ENCODE results near the gene GPR42. TPM values are rescaled to one million over a fixed set of nuclear protein-coding genes. Genes with fewer than 3 reads are reported as not detected.
"Not testable (repeated sequence)": the region's sequence is repeated elsewhere in the genome, so short reads cannot be mapped to it uniquely, and the experiment has no call there.

The GPR42 gene
- total RNA-seq, 2 experiments from 2014 or later, result 0.16 TPM; not detected in 1

DNA sequence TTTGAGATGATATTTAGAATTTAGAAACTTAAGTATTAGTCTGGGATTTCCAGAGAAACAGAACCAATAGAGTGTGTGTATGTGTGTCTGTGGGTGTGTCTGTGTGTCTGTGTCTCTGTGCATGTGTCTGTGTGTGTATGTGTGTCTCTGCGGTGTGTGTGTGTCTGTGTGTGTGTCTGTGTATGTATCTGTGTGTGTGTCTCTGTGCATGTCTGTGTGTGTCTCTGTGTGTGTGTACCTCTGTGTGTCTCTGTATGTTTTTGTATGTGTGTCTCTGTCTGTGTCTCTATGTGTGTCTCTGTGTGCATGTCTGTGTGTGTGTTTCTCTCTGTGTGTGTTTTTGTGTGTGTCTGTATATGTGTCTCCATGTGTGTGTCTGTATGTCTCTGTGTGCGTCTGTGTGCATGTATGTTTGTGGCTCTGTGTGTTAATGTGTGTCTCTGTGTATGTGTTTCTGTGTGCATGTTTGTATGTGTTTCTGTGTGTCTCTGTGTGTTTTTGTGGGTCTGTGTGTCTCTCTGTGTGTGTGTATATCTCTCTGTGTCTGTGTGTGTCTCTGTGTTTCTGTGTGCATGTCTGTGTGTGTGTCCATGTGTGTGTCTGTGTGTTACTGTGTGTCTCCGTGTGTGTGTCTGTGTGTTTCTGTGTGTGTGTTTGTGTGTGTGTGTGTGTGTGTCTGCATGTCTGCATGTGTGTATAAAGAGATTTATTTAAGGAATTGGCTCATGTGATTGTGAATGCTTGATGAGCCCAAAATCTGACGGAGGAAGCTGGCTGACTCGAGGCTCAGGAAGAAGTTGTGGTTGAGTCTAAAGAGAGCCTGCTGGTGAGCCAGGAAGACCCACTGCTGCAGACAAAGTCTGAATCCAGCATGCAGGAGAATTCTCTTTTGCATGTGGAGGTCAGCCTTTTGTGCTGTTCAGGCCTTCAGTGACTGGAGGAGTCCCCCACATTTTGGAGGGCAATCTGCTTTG lies 22.2 kb downstream of the GPR42 start:
- Mint-ChIP-seq H3K9me3 (no peaks in the 10 kb centered on the region), H3K27me3 (no peaks in the 10 kb centered on the region), H3K4me1 (no peaks in the 10 kb centered on the region), H3K36me3 (no peaks in the 10 kb centered on the region), H3K4me3 (no peak overlapping the region), H3K27ac (no peak overlapping the region)
- DNase-seq, result no peak

DNA sequence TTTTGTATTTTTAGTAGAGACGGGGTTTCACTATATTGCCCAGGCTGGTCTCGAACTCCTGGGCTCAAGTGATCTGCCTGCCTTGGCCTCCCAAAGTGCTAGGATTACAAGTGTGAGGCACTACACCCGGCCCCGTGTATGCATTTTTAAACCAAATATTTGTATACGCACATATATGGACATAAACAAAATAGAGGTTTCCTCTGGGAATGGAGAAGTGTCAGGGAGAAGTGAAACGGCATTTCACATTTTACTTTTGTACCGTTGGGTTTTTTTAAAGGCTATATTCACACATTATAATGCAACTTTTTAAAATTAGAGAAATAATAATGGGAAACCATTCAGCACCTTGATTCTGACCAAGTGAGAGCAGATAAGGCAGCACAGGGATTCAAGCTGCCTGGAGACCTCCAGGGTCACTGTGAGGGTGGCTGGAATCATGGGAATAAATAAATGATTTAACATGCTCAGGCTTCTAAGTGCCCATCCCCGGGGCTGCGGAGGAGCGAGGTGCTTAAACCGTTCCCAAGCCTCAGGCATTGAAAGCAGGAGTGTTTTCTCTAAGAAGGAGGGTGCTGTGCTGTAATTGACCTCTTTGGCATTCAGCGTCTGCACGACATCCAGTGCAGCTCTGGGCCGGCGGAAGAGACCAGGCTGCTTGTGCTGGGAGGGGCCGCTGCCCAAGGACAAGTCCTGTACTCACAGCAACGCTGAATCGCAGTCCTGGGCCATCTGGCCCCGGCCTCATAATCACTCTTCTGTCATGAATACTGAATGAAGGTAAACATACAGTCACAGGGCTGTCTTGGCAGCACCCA lies 24.7 kb downstream of the GPR42 start:
- Mint-ChIP-seq H3K27me3 (no peaks in the 10 kb centered on the region), H3K4me3 (no peak overlapping the region), H3K4me1 (no peaks in the 10 kb centered on the region), H3K36me3 (no peaks in the 10 kb centered on the region), H3K9me3 (no peaks in the 10 kb centered on the region), H3K27ac (no peak overlapping the region)
- no peak for DNase-seq

DNA sequence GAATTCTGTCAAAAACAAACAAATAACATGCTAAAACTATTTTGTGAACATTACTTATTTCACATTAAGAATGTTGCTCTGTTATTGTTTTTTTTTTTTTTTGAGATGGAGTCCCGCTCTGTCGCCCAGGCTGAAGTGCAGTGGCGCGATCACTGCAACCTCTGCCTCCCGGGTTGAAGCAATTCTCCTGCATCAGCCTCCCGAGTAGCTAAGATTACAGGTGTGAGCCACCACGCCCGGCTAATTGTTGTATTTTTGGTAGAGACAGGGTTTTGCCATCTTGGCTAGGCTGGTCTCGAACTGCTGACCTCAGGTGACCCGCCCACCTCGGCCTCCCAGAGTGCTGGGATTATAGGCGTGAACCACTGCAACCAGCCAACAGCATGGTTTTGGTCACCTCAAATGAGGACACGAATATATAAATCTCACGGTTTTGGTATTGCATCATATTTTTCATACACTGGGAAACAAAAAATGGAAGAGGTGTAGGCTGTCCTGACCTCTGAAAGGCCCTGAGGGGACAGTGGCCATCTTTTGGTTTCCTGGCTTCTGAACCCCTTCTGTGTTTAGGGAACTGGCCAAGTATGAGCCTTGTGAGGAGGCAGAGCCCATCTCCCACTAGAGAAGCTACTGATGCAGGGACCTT lies 25.5 kb downstream of the GPR42 start:
- Mint-ChIP-seq H3K27ac (no peak overlapping the region), H3K4me3 (no peak overlapping the region), H3K36me3 (no peaks in the 10 kb centered on the region), H3K9me3 (no peaks in the 10 kb centered on the region), H3K27me3 (no peaks in the 10 kb centered on the region), H3K4me1 (no peaks in the 10 kb centered on the region)
- DNase-seq, result no peak

DNA sequence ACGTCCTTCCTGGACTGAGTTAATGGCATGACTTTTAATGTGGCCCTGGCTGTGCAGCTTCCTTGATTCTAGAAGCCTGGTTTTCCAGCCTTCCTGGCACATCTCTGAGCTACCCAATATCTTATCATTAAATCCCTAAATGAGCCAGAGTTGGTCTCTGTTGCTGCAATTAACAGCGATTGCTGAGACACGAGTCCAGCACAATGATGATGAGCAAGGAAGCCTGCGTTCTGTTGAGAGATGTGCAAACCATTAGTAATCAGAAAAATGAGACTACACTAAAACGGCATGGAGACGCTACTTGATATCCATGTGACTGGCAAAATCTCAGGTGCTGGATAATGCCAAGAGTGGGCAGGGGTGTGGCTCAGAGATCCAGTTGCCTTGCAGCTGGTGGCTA lies 26.2 kb downstream of the GPR42 start:
- Mint-ChIP-seq H3K27me3 (no peaks in the 10 kb centered on the region), H3K4me3 (no peak overlapping the region), H3K27ac (no peak overlapping the region), H3K9me3 (no peaks in the 10 kb centered on the region), H3K36me3 (no peaks in the 10 kb centered on the region), H3K4me1 (no peaks in the 10 kb centered on the region)
- DNase-seq, result no peak

DNA sequence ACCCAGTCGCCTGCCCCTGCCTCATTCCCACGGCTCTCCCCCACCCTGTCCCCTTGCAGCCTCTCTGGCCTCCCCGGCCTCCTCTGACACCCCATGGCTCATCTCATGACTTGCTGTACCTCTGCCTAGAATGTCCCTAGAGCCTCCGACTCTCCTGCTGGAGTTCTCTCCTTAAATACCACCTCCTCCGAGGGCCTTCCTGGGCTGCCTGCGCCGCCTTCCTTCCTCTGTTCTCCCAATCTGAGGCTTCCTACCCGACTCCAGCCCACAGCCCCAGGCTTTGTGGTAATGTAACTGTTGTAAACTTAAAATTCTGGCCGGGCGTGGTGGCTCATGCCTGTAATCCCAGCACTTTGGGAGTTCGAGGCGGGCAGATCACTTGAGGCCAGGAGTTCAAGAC lies 27.7 kb downstream of the GPR42 start:
- Mint-ChIP-seq H3K36me3 (no peaks in the 10 kb centered on the region), H3K27ac (no peak overlapping the region), H3K4me3 (no peak overlapping the region), H3K27me3 (no peaks in the 10 kb centered on the region), H3K4me1 (no peaks in the 10 kb centered on the region), H3K9me3 (no peaks in the 10 kb centered on the region)
- no peak for DNase-seq

DNA sequence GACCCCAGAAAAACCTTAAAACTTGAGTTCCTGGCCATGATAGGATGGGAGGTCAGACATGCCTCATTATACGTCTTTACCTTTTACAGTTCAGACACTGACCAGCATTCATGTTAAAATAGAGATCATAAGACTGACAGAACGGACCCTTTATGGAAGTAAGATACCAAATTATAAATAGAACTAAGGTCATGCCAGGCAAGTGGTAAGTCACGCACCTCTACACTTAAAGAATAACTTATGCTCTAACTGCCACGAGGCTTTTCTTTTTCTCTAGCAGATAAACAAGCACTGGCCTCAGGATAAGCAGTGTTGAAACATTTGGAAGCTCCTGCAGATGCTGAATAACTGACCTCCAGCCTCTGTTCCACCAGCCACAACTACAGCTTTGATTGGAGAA lies 28.4 kb downstream of the GPR42 start:
- no peak overlapping the region for H3K4me3 Mint-ChIP-seq
- no peak overlapping the region for H3K27ac Mint-ChIP-seq
- no peaks in the 10 kb centered on the region for H3K4me1 Mint-ChIP-seq
- no peak for DNase-seq
- no peaks in the 10 kb centered on the region for H3K36me3 Mint-ChIP-seq
- H3K27me3 Mint-ChIP-seq, result no peaks in the 10 kb centered on the region
- no peaks in the 10 kb centered on the region for H3K9me3 Mint-ChIP-seq

DNA sequence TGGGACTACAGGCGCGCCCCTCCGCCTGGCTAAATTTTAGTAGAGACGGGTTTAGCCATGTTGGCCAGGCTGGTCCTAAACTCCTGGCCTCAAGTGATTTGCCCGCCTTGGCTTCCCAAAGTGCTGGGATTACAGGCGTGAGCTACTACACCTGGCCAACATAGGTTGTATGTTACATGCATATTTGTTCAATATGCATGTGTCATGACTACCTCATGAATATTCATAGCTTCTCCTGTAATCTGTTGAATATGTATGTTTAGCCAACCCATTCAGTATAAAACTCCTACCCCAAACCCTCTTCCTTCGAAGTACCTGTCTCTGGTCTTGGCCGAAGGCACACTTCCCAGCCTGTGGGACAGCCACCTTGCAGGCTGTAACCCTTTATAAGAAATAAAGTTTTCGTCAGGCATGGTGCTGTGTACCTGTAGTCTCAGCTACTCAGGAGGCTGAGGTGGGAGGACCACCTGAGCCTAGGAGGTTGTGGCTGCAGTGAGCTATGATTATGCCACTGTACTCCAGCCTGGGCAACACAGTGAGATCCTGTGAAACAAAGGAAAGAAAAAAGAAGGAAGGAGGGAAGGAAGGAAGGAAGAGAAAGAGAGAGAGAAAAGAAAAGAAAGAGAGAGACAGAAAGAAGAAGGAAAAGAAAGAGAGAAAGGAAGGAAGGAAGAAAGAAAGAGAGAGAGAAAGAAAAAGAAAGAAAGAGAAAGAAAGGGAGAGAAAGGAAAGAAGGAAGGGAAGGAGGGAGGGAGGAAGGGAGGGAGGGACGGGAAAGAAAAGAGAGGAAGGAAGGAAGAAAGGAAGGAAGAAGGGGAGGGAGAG lies 29.3 kb downstream of the GPR42 start:
- Mint-ChIP-seq H3K4me3 (no peak overlapping the region), H3K27ac (no peak overlapping the region), H3K4me1 (peaks cover 1% of the 10 kb centered on the region), H3K36me3 (no peaks in the 10 kb centered on the region), H3K9me3 (no peaks in the 10 kb centered on the region), H3K27me3 (no peaks in the 10 kb centered on the region)
- DNase-seq, result no peak

DNA sequence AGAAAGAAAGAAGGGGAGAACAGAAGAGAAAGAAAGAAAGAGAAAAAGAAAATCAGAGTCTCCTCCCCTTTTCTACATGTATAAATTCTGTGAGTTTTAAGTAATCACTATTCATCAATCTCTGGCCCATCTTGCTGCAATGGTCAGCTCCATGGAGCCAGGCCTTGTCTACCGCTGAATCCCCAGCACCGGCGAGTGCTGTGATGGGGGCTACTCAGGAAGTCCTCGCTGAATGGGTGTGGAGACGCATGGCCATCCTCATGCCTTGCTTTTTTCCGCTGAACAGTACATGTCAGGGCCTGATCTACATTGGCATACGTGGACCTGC lies 29.9 kb downstream of the GPR42 start:
- peaks cover 3% of the 10 kb centered on the region for H3K4me1 Mint-ChIP-seq

DNA sequence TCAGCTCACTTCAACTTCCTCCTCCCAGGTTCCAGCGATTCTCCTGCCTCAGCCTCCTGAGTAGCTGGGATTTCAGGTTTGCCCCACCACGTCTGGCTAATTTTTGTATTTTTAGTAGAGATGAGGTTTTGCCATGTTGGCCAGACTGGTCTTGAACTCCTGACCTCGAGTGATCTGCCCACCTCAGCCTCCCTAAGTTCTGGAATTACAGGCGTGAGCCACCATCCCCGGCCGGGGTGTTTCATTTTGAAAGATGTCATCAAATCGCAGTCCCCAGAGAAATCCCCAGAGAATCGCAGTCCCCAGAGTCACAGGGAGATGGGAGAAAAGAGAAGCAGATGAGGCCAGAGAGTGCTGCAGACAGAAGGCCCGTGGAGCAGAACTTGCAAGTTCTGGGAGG lies 30.5 kb downstream of the GPR42 start:
- H3K27me3 Mint-ChIP-seq, H3K9me3 Mint-ChIP-seq, DNase-seq, H3K27ac Mint-ChIP-seq, H3K4me1 Mint-ChIP-seq, H3K4me3 Mint-ChIP-seq, H3K36me3 Mint-ChIP-seq: not testable (repeated sequence)

More for the DNA sequence above, 29.9 kb downstream of the GPR42 start:
- no peak for DNase-seq
- H3K27ac Mint-ChIP-seq, result no peak overlapping the region
- no peaks in the 10 kb centered on the region for H3K36me3 Mint-ChIP-seq
- no peaks in the 10 kb centered on the region for H3K9me3 Mint-ChIP-seq
- H3K27me3 Mint-ChIP-seq, result no peaks in the 10 kb centered on the region
- H3K4me3 Mint-ChIP-seq, result no peak overlapping the region

DNA sequence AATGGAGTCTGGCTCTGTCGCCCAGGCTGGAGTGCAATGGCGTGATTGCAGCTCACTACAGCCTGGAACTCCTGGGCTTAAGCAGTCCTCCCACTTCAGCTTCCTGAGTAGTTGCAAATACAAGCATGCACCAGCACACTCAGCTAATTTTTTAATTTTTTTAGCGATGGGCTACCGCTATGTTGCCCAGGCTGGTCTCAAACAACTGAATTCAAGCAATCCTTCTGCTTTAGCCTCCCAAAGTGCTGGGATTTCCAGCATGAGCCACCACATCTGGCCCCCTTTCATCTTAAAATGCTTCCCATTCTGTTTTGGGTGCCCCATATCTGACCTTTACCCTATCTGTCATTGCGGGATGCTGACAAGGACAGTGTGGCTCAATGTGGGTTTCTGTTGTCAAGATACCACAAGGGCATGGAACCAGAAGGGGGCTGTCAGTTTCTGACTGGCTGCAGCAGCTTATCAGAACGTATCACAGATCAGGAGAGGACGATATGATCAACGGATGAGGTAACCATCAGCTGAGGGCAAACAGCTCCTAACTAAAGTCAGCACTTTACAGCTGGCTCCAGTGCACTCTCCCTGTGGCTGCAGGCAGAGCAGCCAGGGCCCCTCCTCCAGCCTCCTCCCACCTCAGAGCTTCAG lies 32.4 kb downstream of the GPR42 start:
- no peaks in the 10 kb centered on the region for H3K27me3 Mint-ChIP-seq
- no peak overlapping the region for H3K27ac Mint-ChIP-seq
- no peak for DNase-seq
- H3K9me3 Mint-ChIP-seq, result no peaks in the 10 kb centered on the region
- no peak overlapping the region for H3K4me3 Mint-ChIP-seq
- peaks cover 3% of the 10 kb centered on the region for H3K4me1 Mint-ChIP-seq
- H3K36me3 Mint-ChIP-seq, result no peaks in the 10 kb centered on the region

DNA sequence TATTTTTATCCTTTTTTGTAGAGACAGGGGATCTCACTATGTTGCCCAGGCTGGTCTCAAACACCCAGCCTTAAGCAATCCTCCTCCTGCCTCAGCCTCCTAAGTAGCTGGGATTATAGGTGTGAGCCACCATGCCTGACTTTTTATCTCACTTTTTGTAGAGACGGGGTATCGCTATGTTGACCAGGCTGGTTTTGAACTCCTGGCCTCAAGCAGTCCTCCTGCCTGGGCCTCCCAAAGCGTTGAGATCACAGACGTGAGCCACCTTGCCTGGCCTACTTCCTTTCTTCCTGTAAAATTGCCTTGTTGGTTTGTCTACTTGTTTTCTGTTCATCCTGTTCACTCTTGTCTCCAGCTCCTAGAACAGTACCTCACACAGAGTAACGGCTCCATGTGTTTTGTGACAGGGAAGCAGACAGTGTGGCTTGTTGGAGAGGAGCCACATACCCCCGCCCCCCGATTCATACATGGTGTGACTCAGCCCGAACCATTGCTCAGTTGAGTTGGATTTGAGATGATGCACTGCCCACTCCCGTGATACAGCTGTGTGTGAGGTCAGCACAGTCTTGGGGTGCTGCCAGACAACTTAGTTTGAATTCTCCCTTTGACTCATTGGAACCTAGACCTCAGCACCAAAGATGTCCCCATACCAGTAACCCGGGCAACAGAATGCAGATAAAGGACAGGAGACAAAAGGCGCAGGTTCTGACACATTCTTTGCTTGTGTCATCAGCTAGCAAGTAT lies 34.2 kb downstream of the GPR42 start:
- Mint-ChIP-seq H3K27ac (no peak overlapping the region), H3K9me3 (no peaks in the 10 kb centered on the region), H3K4me3 (no peak overlapping the region), H3K4me1 (peaks cover 3% of the 10 kb centered on the region), H3K27me3 (no peaks in the 10 kb centered on the region), H3K36me3 (no peaks in the 10 kb centered on the region)
- DNase-seq, result peak; percentile 34

DNA sequence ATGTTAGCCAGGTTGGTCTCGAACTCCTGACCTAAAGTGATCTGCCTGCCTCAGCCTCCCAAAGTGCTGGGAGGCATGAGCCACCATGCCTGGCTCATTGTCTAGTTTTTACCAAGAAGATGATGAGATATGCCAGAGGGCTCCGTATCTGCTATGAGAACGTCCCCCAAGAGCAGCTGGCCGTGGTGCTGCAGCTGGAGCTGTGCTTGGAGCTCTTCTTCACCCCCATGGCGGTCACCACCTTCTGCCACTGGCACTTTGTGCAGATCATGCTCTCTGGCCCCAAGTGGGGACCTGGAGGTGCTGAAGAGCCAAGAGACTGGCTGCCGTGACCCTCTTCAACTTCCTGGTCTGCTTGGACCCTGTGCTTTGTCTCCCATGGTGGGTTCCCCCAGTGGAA lies 36.8 kb downstream of the GPR42 start:
- H3K36me3 Mint-ChIP-seq, result no peaks in the 10 kb centered on the region
- H3K9me3 Mint-ChIP-seq, result no peaks in the 10 kb centered on the region
- H3K27me3 Mint-ChIP-seq, result peaks cover 6% of the 10 kb centered on the region
- peaks cover 3% of the 10 kb centered on the region for H3K4me1 Mint-ChIP-seq
- H3K4me3 Mint-ChIP-seq, result no peak overlapping the region
- no peak overlapping the region for H3K27ac Mint-ChIP-seq
- no peak for DNase-seq

DNA sequence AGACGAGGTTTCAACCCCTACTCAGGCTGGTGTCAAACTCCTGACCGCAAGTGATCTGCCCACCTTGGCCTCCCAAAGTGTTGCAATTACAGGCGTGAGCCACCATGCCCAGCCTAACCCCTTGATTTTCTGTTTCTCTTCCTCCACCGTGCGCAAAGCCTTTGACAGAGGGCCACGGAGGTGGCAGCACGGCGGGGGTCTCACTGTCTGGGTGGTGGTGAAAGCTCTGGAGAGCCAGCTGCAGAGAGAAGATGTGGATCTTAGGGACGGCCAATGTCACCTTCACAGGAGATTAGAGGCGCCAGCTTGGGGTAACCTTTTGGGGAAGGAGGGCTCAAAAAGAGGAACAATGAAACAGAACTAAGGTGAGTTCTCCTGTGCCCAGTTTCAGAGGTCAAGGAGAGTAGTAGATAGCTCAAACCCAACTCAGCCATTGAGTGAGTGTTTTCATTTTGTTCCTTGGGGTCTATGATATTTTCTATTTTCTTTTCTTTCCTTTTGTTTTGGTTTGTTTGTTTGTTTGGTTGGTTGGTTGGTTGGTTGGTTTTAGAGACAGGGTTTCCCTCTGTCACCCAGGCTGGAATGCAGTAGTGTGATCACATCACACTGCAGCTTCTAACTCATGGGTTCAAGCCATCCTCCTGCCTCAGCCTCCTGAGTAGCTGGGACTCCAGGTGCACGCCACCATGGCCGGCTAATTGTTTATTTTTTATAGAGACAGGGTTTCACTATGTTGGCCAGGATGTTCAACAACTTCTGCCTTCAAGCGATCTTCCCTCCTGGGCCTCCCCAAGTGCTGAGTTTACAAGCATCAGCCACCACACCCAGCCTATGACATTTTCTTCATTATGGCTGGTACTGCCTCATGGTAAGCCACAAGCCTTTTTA lies 37.7 kb downstream of the GPR42 start:
- Mint-ChIP-seq H3K36me3 (no peaks in the 10 kb centered on the region), H3K27me3 (peaks cover 8% of the 10 kb centered on the region), H3K4me1 (peaks cover 3% of the 10 kb centered on the region), H3K9me3 (no peaks in the 10 kb centered on the region), H3K4me3 (no peak overlapping the region), H3K27ac (no peak overlapping the region)
- no peak for DNase-seq

Measured in activated naive CD8-positive, alpha-beta T cell treated with anti-CD3 and anti-CD28 coated beads for 36 hours (primary cell).